HepG2 (cell line): ENCODE results near the gene RESP18. TPM values are rescaled to one million over a fixed set of nuclear protein-coding genes. Genes with fewer than 3 reads are reported as not detected.

Experiments used
- AHDC1 ChIP-seq: sonication (generic); formaldehyde crosslinking; IDR thresholded peaks from 2 replicates; pipeline ENCODE4 v1.5.1; 2020; ENCODE audit warnings: mild to moderate bottlenecking, missing genetic modification reagents, borderline replicate concordance
- AHR ChIP-seq: IDR thresholded peaks from 2 replicates; pipeline ENCODE4 v1.6.1; 2018; ENCODE audit warnings: missing genetic modification reagents, missing compliant biosample characterization
- EHMT2 ChIP-seq: fragments of 200-600 bp; sonication (generic); IDR thresholded peaks from 2 replicates; pipeline ENCODE4 v1.7.0; 2017; ENCODE audit warnings: antibody characterized with exemption, low read depth, low read length, borderline replicate concordance
- GATAD2A ChIP-seq: IDR thresholded peaks from 2 replicates; pipeline ENCODE4 v1.6.1; 2016
- MED8 ChIP-seq: sonication (generic); formaldehyde crosslinking; IDR thresholded peaks from 2 replicates; pipeline ENCODE4 v1.8.1; 2023; ENCODE audit warnings: mild to moderate bottlenecking, missing genetic modification reagents; ENCODE audit not compliant: insufficient replicate concordance
- MZF1 ChIP-seq: sonication (generic); formaldehyde crosslinking; IDR thresholded peaks from 2 replicates; pipeline ENCODE4 v1.8.1; 2023; ENCODE audit warnings: mild to moderate bottlenecking, missing genetic modification reagents, borderline replicate concordance
- NFE2L2 ChIP-seq: fragments of 150-350 bp; IDR thresholded peaks from 2 replicates; pipeline ENCODE4 v1.6.1; 2014; ENCODE audit warnings: low read length
- NR2F6 ChIP-seq, 2 experiments: IDR thresholded peaks; 2 replicates each; pipeline ENCODE4 v1.6.1; 2016; ENCODE audit warnings: antibody characterized with exemption in 1 of 2, mild to moderate bottlenecking in 1 of 2
- PITX1 ChIP-seq: sonication (generic); formaldehyde crosslinking; IDR thresholded peaks from 2 replicates; pipeline ENCODE4 v1.5.1; 2020; ENCODE audit warnings: mild to moderate bottlenecking, missing genetic modification reagents
- RAD21 ChIP-seq: fragments of 450-650 bp; formaldehyde crosslinking; IDR thresholded peaks from 2 replicates; pipeline ENCODE4 v1.5.0; 2020; ENCODE audit warnings: mild to moderate bottlenecking
- REL ChIP-seq: sonication (generic); formaldehyde crosslinking; conservative IDR thresholded peaks from 2 replicates; pipeline ENCODE4 v1.8.0; 2022; ENCODE audit warnings: mild to moderate bottlenecking, missing genetic modification reagents, moderate library complexity
- RXRA ChIP-seq: sonication (generic); formaldehyde crosslinking; IDR thresholded peaks from 2 replicates; pipeline ENCODE4 v1.5.1; 2020; ENCODE audit warnings: missing genetic modification reagents
- SATB2 ChIP-seq: sonication (generic); formaldehyde crosslinking; IDR thresholded peaks from 2 replicates; pipeline ENCODE4 v1.5.0; 2020; ENCODE audit warnings: missing genetic modification reagents
- SMARCE1 ChIP-seq: fragments of 450-650 bp; IDR thresholded peaks from 2 replicates; pipeline ENCODE4 v1.6.1; 2017; ENCODE audit warnings: borderline replicate concordance
- YY1 ChIP-seq: IDR thresholded peaks from 2 replicates; pipeline ENCODE4 v1.6.1; 2011; ENCODE audit warnings: low read length, low read depth, moderate library complexity, mild to moderate bottlenecking; ENCODE audit not compliant: insufficient read depth, insufficient replicate concordance
- ZBTB14 ChIP-seq: sonication (generic); formaldehyde crosslinking; IDR thresholded peaks from 2 replicates; pipeline ENCODE4 v1.4.0; 2020; ENCODE audit warnings: missing genetic modification reagents
- ZBTB7B ChIP-seq: sonication (generic); formaldehyde crosslinking; IDR thresholded peaks from 2 replicates; pipeline ENCODE4 v1.4.0; 2020; ENCODE audit warnings: missing genetic modification reagents
- ZFP62 ChIP-seq: sonication (generic); formaldehyde crosslinking; IDR thresholded peaks from 2 replicates; pipeline ENCODE4 v1.4.0; 2020; ENCODE audit warnings: missing genetic modification reagents
- ZNF136 ChIP-seq: sonication (generic); formaldehyde crosslinking; IDR thresholded peaks from 2 replicates; pipeline ENCODE4 v1.8.1; 2022; ENCODE audit warnings: low read depth, mild to moderate bottlenecking, moderate library complexity, missing genetic modification reagents
- ZNF225 ChIP-seq: sonication (generic); formaldehyde crosslinking; IDR thresholded peaks from 2 replicates; pipeline ENCODE4 v1.4.0; 2020; ENCODE audit warnings: mild to moderate bottlenecking, missing genetic modification reagents
- ZNF256 ChIP-seq: sonication (generic); formaldehyde crosslinking; conservative IDR thresholded peaks from 2 replicates; pipeline ENCODE4 v1.4.0; 2020; ENCODE audit warnings: missing genetic modification reagents
- ZNF260 ChIP-seq: sonication (generic); formaldehyde crosslinking; IDR thresholded peaks from 2 replicates; pipeline ENCODE4 v1.4.0; 2020; ENCODE audit warnings: missing genetic modification reagents, low read depth, mild to moderate bottlenecking, borderline replicate concordance
- ZNF446 ChIP-seq: sonication (generic); formaldehyde crosslinking; IDR thresholded peaks from 2 replicates; pipeline ENCODE4 v1.5.0; 2020; ENCODE audit warnings: mild to moderate bottlenecking, missing genetic modification reagents
- ZNF468 ChIP-seq: sonication (generic); formaldehyde crosslinking; IDR thresholded peaks from 2 replicates; pipeline ENCODE4 v1.8.0; 2022; ENCODE audit warnings: mild to moderate bottlenecking, moderate library complexity, missing genetic modification reagents
- ZNF496 ChIP-seq: sonication (generic); formaldehyde crosslinking; IDR thresholded peaks from 2 replicates; pipeline ENCODE4 v1.8.1; 2023; ENCODE audit warnings: mild to moderate bottlenecking, moderate library complexity, missing genetic modification reagents; ENCODE audit not compliant: insufficient replicate concordance
- ZNF792 ChIP-seq: IDR thresholded peaks from 2 replicates; pipeline ENCODE4 v1.6.1; 2016
- polyA plus RNA-seq, 8 experiments: library from polyadenylated mRNA; depleted of rRNA in 3 of 8; stranded (reverse) in 7 of 8; unstranded in 1 of 8; fragments of >200 nt; fragmentation: Illumina TruSeq in 4 of 8; extraction: Trizol in 4 of 8; gene quantifications; 2 replicates each; pipeline versions ENCODE4 v1.2.1 to v1.2.3, GENCODE V29; 2011 to 2016; ENCODE audit warnings: low read depth in 4 of 8, missing spikeins in 1 of 8, mixed read lengths in 1 of 8; ENCODE audit not compliant: insufficient read depth in 1 of 8
- total RNA-seq, 5 experiments: library from RNA; depleted of rRNA; stranded (reverse); fragments of >200 nt; fragmentation: Illumina TruSeq; extraction: Trizol; gene quantifications; 2 replicates each; pipeline ENCODE4 v1.2.3, GENCODE V29; 2016; ENCODE audit warnings: low read depth in 1 of 5

Gene RESP18
- total and polyA plus RNA-seq, 2 of the 13 experiments (the other 11 are each of a cell fraction or from before 2014, with no cell fraction given), result not detected

- TF ChIP-seq ZBTB14 (CRISPR knock-in tag) (peak; percentile 82), ZFP62 (CRISPR knock-in tag) (no peak), ZNF256 (CRISPR knock-in tag) (0 out of 2 replicates have a peak, but pooled peaks have one; percentile 84), AHR (CRISPR knock-in tag) (peak; percentile 92; the same call in 1 of the 2 replicates), EHMT2 (peak; percentile 90), ZNF260 (no peak), ZNF468 (CRISPR knock-in tag) (peak; percentile 92; the same call in 1 of the 2 replicates), MZF1 (CRISPR knock-in tag) (no peak), PITX1 (CRISPR knock-in tag) (peak; percentile 70), ZNF496 (CRISPR knock-in tag) (no peak), MED8 (CRISPR knock-in tag) (no peak), NR2F6 (IDR thresholded peaks at IDR 0.05) (no peak), NR2F6 (CRISPR knock-in tag; IDR thresholded peaks at IDR 0.05) (peak; percentile 65), ZNF136 (CRISPR knock-in tag) (0 out of 2 replicates have a peak, but pooled peaks have one; percentile 30), SATB2 (CRISPR knock-in tag) (peak; percentile 93; the same call in 1 of the 2 replicates), ZBTB7B (CRISPR knock-in tag) (0 out of 2 replicates have a peak, but pooled peaks have one; percentile 42), ZNF225 (peak; percentile 73; the same call in 1 of the 2 replicates), RAD21 (CRISPR knock-in tag) (no peak), ZNF446 (CRISPR knock-in tag) (peak; percentile 93; the same call in 1 of the 2 replicates), REL (CRISPR knock-in tag) (0 out of 2 replicates have a peak, but pooled peaks have one; percentile 81), YY1 (no peak), AHDC1 (CRISPR knock-in tag) (peak; percentile 63; the same call in 1 of the 2 replicates), SMARCE1 (no peak), NFE2L2 (no peak), GATAD2A (CRISPR knock-in tag) (no peak), RXRA (CRISPR knock-in tag) (peak; percentile 39; the same call in 1 of the 2 replicates), ZNF792 (CRISPR knock-in tag) (peak; percentile 93)
These were observed 857 bp downstream of the RESP18 start (continued) for GRCh38 chr2:219331560-219332213.
